HUES48 (cell line): ENCODE data around the gene KDM8.
"Not testable (repeated sequence)": the region's sequence is repeated elsewhere in the genome, so short reads cannot be mapped to it uniquely, and the experiment has no call there.

Source experiments
- H3K27ac ChIP-seq: one replicate; pipeline ENCODE4 v1.7.0; 2013; ENCODE audit warnings: low read depth, low read length, inconsistent platforms
- H3K27me3 ChIP-seq: 2 replicates; pipeline ENCODE4 v1.6.1; 2013; ENCODE audit warnings: mild to moderate bottlenecking, low read length; ENCODE audit not compliant: control insufficient read depth, insufficient read depth
- H3K36me3 ChIP-seq: 2 replicates; pipeline ENCODE4 v1.6.1; 2013; ENCODE audit warnings: low read length; ENCODE audit not compliant: control insufficient read depth, insufficient read depth
- H3K4me1 ChIP-seq: 2 replicates; pipeline ENCODE4 v1.6.1; 2013; ENCODE audit warnings: mild to moderate bottlenecking, low read length; ENCODE audit not compliant: control insufficient read depth, insufficient read depth
- H3K4me3 ChIP-seq: 2 replicates; pipeline ENCODE4 v1.5.1; 2013; ENCODE audit warnings: mild to moderate bottlenecking, low read depth, low read length
- H3K9ac ChIP-seq: 2 replicates; pipeline ENCODE4 v1.6.1; 2013; ENCODE audit warnings: mild to moderate bottlenecking, low read depth, low read length, moderate library complexity
- H3K9me3 ChIP-seq: 2 replicates; pipeline ENCODE4 v1.6.1; 2013; ENCODE audit warnings: low read length; ENCODE audit not compliant: control insufficient read depth, insufficient read depth

KDM8 gene

GRCh38 chr16:27205423-27206065 lies 2.2 kb downstream of the KDM8 start:
- Histone ChIP-seq H3K9ac (no peak overlapping the region), H3K27ac (no peak overlapping the region), H3K4me3 (no peak overlapping the region), H3K4me1 (peaks cover 4% of the 10 kb centered on the region; the same call in 1 of the 2 replicates), H3K36me3 (peaks cover 6% of the 10 kb centered on the region), H3K27me3 (no peaks in the 10 kb centered on the region), H3K9me3 (no peaks in the 10 kb centered on the region)

GRCh38 chr16:27207121-27207520 lies 3.8 kb downstream of the KDM8 start:
- H3K9ac ChIP-seq, H3K4me3 ChIP-seq, H3K4me1 ChIP-seq, H3K27ac ChIP-seq, H3K27me3 ChIP-seq, H3K9me3 ChIP-seq: not testable (repeated sequence)
- H3K36me3 ChIP-seq, result peaks cover 17% of the 10 kb centered on the region

DNA sequence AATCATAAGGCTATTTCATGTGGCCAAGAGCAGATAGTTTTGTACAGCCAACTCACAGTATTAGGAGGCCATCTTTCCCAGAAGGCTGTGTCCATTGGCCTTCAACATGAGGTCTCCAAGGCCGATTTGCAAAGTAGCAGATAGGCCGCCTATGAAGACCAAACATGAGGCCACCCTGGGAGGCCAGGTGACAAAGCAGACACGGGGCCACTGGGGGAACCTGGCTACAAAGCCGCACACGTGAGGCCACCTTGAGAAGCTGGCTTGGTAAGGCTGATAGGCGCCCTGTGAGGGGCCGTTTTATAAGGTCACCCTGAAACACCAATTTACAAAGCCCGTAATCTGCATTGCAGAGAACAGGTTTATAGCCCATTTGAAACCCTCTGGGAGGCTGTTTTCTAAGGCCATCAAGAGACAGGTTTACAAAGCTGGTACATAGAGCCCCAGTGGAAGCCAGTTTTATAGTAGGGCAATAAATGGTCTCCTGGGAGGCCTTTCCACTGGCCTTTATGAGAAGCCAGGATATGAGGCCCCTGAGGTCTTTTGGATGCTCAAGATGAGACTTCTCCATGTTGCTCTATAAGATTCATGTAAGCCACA lies 4.9 kb downstream of the KDM8 start:
- H3K36me3 ChIP-seq, result peaks cover 18% of the 10 kb centered on the region
- no peaks in the 10 kb centered on the region for H3K9me3 ChIP-seq
- H3K4me3 ChIP-seq, result no peak overlapping the region
- H3K9ac ChIP-seq, result no peak overlapping the region
- no peaks in the 10 kb centered on the region for H3K27me3 ChIP-seq
- no peak overlapping the region for H3K27ac ChIP-seq
- no peaks in the 10 kb centered on the region for H3K4me1 ChIP-seq

DNA sequence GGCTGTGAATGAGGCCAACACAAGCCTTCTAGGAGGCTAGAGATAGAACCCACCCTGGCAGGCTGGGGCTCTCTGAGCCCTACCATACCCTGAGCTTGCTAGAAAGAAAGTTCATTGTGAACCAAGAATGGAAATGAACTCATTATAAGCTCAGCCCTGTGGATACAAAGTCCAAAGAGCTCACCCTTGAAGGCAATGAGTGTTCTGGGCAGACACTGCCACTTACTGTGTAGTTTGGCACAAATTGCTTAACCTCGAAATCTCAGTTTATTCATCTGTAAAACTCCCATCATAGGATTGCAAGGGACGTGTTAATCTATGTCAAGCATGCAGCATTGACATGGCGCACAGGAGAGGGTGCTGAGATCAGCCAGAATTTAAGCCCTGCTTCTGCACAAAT lies 5.5 kb downstream of the KDM8 start:
- Histone ChIP-seq H3K27me3 (no peaks in the 10 kb centered on the region), H3K36me3 (peaks cover 18% of the 10 kb centered on the region), H3K9me3 (no peaks in the 10 kb centered on the region), H3K27ac (no peak overlapping the region), H3K4me1 (no peaks in the 10 kb centered on the region), H3K4me3 (no peak overlapping the region), H3K9ac (no peak overlapping the region)

GRCh38 chr16:27209591-27209990 lies 6.3 kb downstream of the KDM8 start:
- Histone ChIP-seq H3K9me3 (no peaks in the 10 kb centered on the region), H3K9ac (no peak overlapping the region), H3K27me3 (no peaks in the 10 kb centered on the region), H3K27ac (no peak overlapping the region), H3K36me3 (peaks cover 18% of the 10 kb centered on the region), H3K4me1 (no peaks in the 10 kb centered on the region), H3K4me3 (no peak overlapping the region)

- Histone ChIP-seq H3K9ac (no peak overlapping the region), H3K4me1 (no peaks in the 10 kb centered on the region), H3K27me3 (no peaks in the 10 kb centered on the region), H3K36me3 (peaks cover 18% of the 10 kb centered on the region), H3K4me3 (no peak overlapping the region), H3K27ac (no peak overlapping the region), H3K9me3 (no peaks in the 10 kb centered on the region)
Observed at GRCh38 chr16:27210174-27210573, 6.8 kb downstream of the KDM8 start.

GRCh38 chr16:27211026-27211425 lies 7.7 kb downstream of the KDM8 start:
- peaks cover 25% of the 10 kb centered on the region for H3K36me3 ChIP-seq
- H3K9me3 ChIP-seq, result no peaks in the 10 kb centered on the region
- no peak overlapping the region for H3K27ac ChIP-seq
- H3K27me3 ChIP-seq, result no peaks in the 10 kb centered on the region
- H3K9ac ChIP-seq, result no peak overlapping the region
- no peaks in the 10 kb centered on the region for H3K4me1 ChIP-seq
- no peak overlapping the region for H3K4me3 ChIP-seq

GRCh38 chr16:27214084-27214961 lies 11.0 kb downstream of the KDM8 start:
- H3K4me3 ChIP-seq, result no peak overlapping the region
- H3K27me3 ChIP-seq, result no peaks in the 10 kb centered on the region
- H3K27ac ChIP-seq, result no peak overlapping the region
- H3K4me1 ChIP-seq, result no peaks in the 10 kb centered on the region; the same call in 1 of the 2 replicates
- no peak overlapping the region for H3K9ac ChIP-seq
- H3K36me3 ChIP-seq, result peaks cover 25% of the 10 kb centered on the region
- H3K9me3 ChIP-seq, result no peaks in the 10 kb centered on the region

- no peak overlapping the region for H3K27ac ChIP-seq
- no peak overlapping the region for H3K4me3 ChIP-seq
- H3K4me1 ChIP-seq, result no peaks in the 10 kb centered on the region; the same call in 1 of the 2 replicates
- H3K36me3 ChIP-seq, result peaks cover 18% of the 10 kb centered on the region
- H3K27me3 ChIP-seq, result no peaks in the 10 kb centered on the region
- no peak overlapping the region for H3K9ac ChIP-seq
- no peaks in the 10 kb centered on the region for H3K9me3 ChIP-seq
Observed at GRCh38 chr16:27215660-27216059, 12.3 kb downstream of the KDM8 start.

DNA sequence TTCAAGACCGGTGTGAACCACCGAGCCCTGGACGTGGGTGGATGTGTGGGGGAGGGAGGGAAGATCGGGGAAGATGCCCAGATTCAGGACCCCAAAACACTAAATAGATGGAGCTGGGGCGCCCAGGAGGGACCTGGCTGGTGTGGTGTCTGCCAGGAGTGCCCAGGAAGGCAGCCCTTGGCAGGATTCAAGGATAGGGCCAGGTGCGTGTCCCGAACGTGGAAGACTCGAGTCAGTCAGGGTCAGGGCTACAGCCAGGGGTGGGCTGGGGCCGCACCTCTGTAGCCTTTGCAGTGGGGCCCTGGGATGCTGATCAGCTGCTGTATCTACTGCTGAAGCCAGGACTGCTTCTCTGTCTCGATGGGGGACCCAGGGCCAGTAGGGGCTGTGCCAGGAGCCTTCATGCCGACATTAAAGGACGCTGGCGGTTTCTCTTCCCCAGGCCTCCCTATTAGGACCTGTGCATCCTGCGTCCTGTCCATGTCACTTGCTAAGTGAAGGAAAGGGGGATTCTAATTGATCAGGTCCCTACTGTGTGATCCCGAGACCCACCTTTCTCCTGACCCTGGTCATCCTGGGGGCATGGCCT lies 13.1 kb downstream of the KDM8 start:
- Histone ChIP-seq H3K9me3 (no peaks in the 10 kb centered on the region), H3K27me3 (no peaks in the 10 kb centered on the region), H3K9ac (no peak overlapping the region), H3K4me1 (no peaks in the 10 kb centered on the region; the same call in 1 of the 2 replicates), H3K4me3 (no peak overlapping the region), H3K36me3 (peaks cover 11% of the 10 kb centered on the region), H3K27ac (no peak overlapping the region)
